GM23248 (cell line): ENCODE measurements around the gene MIA3.

Experiments used
- EZH2 ChIP-seq: fragments of 200-600 bp; sonication (generic); IDR thresholded peaks from 2 replicates; pipeline ENCODE4 v1.6.1; 2018; ENCODE audit warnings: antibody characterized with exemption, mild to moderate bottlenecking; ENCODE audit not compliant: insufficient read depth, poor library complexity, severe bottlenecking
- EZH2phosphoT487 ChIP-seq: fragments of 200-600 bp; sonication (generic); IDR thresholded peaks from 2 replicates; pipeline ENCODE4 v1.6.1; 2018; ENCODE audit warnings: antibody characterized with exemption, moderate library complexity, mild to moderate bottlenecking, low read depth; ENCODE audit not compliant: insufficient read depth

DNA sequence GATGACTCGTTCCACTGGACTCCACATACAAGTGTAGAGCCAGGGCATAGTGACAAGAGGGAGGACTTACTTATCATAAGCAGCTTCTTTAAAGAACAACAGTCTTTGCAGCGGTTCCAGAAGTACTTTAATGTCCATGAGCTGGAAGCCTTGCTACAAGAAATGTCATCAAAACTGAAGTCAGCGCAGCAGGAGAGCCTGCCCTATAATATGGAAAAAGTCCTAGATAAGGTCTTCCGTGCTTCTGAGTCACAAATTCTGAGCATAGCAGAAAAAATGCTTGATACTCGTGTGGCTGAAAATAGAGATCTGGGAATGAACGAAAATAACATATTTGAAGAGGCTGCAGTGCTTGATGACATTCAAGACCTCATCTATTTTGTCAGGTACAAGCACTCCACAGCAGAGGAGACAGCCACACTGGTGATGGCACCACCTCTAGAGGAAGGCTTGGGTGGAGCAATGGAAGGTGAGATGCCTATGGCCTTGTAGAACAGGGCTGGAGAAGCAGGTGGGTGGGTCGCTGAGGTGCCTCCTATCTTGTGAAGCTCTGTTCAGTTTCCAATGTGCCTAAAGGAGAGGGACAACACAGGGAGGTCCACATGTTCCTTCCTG lies 12.1 kb downstream of the MIA3 start:
- TF ChIP-seq EZH2 = no peak
- no peak for TF ChIP-seq EZH2phosphoT487
